ENCODE measurements around the gene MYO3B. TPM values are rescaled to one million over a fixed set of nuclear protein-coding genes. Genes with fewer than 3 reads are reported as not detected.
"Not testable (repeated sequence)": the region's sequence is repeated elsewhere in the genome, so short reads cannot be mapped to it uniquely, and the experiment has no call there.

Gene MYO3B
- polyA plus RNA-seq, 1 donor: 0.30 TPM

- no peak overlapping the region for H3K4me3 ChIP-seq (ENCODE audit: low read length)
- no peak overlapping the region for H3K27ac ChIP-seq (ENCODE audit: low read length)
- WGBS (ENCODE audit: insufficient coverage, low lambda C conversion rate): no CpG with 5 or more reads among the region's 4 CpGs
- no peak for DNase-seq
- no peaks in the 10 kb centered on the region for H3K9me3 ChIP-seq (ENCODE audit: control insufficient read depth, low read depth, low read length)
- H3K4me1 ChIP-seq (ENCODE audit: control insufficient read depth, insufficient read depth, low read length): no peaks in the 10 kb centered on the region
- H3K27me3 ChIP-seq (ENCODE audit: control insufficient read depth, insufficient read depth, low read length): no peaks in the 10 kb centered on the region
- H3K36me3 ChIP-seq (ENCODE audit: control insufficient read depth, insufficient read depth, low read length): no peaks in the 10 kb centered on the region
Measured at GRCh38 chr2:170207901-170208300, 30.0 kb downstream of the MYO3B start.

- no peaks in the 10 kb centered on the region for H3K27me3 ChIP-seq (ENCODE audit: control insufficient read depth, insufficient read depth, low read length)
- H3K4me3 ChIP-seq (ENCODE audit: low read length): no peak overlapping the region
- no CpG with 5 or more reads among the region's 2 CpGs for WGBS (ENCODE audit: insufficient coverage, low lambda C conversion rate)
- DNase-seq: no peak
- H3K9me3 ChIP-seq (ENCODE audit: control insufficient read depth, low read depth, low read length): no peaks in the 10 kb centered on the region
- no peaks in the 10 kb centered on the region for H3K4me1 ChIP-seq (ENCODE audit: control insufficient read depth, insufficient read depth, low read length)
- no peak overlapping the region for H3K27ac ChIP-seq (ENCODE audit: low read length)
- no peaks in the 10 kb centered on the region for H3K36me3 ChIP-seq (ENCODE audit: control insufficient read depth, insufficient read depth, low read length)
Measured at GRCh38 chr2:170208967-170209366, 31.0 kb downstream of the MYO3B start.

DNA sequence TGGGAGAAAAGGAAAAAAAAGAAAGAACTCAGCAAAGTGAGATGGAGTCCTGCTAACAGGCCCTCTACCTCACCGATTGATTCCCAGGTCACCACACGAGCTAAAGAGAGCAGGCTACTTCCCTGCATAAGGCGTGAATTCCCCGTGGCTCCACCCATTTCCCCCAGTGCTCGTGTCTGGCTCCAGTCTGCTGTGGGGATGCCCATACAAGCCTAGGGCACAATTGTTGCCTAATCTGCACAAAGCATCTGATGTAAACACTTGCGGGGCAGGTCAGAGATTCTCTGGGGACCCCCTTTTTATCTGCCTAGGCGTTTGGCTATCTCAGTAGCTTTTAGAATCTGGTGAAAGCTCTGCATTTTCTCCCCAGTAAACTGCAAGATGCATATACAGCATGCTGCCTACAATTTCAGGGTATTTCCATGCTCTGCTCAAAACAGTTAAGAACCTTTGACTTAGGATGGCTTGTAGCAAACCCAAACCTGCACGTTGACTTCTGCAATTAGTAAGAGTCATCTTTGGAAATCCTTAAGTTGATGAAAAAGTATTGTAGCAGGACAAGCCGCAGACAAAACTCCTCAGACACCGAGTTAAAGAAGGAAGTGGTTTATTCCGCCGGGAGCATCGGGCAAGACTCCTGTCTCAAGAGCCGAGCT is 34.8 kb downstream of the MYO3B start:
- WGBS (ENCODE audit: insufficient coverage, low lambda C conversion rate): no CpG with 5 or more reads among the region's 14 CpGs
- no peaks in the 10 kb centered on the region for H3K9me3 ChIP-seq (ENCODE audit: control insufficient read depth, low read depth, low read length)
- H3K27me3 ChIP-seq (ENCODE audit: control insufficient read depth, insufficient read depth, low read length): no peaks in the 10 kb centered on the region
- H3K4me1 ChIP-seq (ENCODE audit: control insufficient read depth, insufficient read depth, low read length): no peaks in the 10 kb centered on the region
- H3K4me3 ChIP-seq (ENCODE audit: low read length): no peak overlapping the region
- no peak for DNase-seq
- H3K27ac ChIP-seq (ENCODE audit: low read length): no peak overlapping the region
- H3K36me3 ChIP-seq (ENCODE audit: control insufficient read depth, insufficient read depth, low read length): no peaks in the 10 kb centered on the region

DNA sequence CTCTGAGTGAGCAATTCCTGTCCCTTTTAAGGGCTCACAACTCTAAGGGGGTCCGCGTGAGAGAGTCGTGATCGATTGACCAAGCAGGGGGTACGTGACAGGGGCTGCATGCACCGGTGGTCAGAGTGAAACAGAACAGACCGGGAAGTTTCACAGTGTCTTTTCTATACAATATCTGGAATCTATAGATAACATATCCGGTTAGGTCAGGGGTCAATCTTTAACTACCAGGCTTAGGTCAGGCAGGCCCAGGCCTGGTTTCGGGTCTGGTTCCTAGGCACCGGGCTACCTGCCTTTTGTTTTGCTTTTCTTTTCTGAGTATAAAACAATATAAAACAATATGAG is 35.3 kb downstream of the MYO3B start:
- not testable (repeated sequence) for H3K27me3 ChIP-seq (ENCODE audit: control insufficient read depth, insufficient read depth, low read length); H3K27ac ChIP-seq (ENCODE audit: low read length); H3K4me1 ChIP-seq (ENCODE audit: control insufficient read depth, insufficient read depth, low read length); H3K9me3 ChIP-seq (ENCODE audit: control insufficient read depth, low read depth, low read length); H3K4me3 ChIP-seq (ENCODE audit: low read length); DNase-seq; H3K36me3 ChIP-seq (ENCODE audit: control insufficient read depth, insufficient read depth, low read length)
- 10% methylated on average over 2 of the region's 10 CpGs for WGBS (ENCODE audit: insufficient coverage, low lambda C conversion rate)

DNA sequence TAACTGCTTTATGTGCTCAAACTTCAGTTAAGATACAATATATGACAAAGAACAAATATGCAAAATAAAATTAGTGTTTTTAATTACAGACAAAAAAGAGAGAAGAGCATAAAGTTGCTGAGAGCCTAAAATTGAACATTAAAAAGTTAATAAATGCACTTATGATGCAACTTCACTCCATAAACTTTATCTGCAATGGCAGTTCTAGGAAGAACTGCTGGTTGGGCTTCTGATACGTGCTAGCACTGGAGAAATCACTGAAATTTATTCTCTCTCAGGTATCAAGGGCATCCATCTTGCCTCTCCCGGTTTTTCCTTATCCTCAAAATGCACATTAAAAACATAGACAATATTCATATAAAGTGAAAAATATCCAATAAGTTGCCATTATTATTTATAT is 35.7 kb downstream of the MYO3B start:
- H3K27ac ChIP-seq (ENCODE audit: low read length): no peak overlapping the region
- no peaks in the 10 kb centered on the region for H3K27me3 ChIP-seq (ENCODE audit: control insufficient read depth, insufficient read depth, low read length)
- no CpG with 5 or more reads among the region's 2 CpGs for WGBS (ENCODE audit: insufficient coverage, low lambda C conversion rate)

GRCh38 chr2:170214309-170214948 is 36.5 kb downstream of the MYO3B start:
- Histone ChIP-seq H3K27ac (ENCODE audit: low read length) (no peak overlapping the region), H3K36me3 (ENCODE audit: control insufficient read depth, insufficient read depth, low read length) (no peaks in the 10 kb centered on the region), H3K4me3 (ENCODE audit: low read length) (no peak overlapping the region), H3K27me3 (ENCODE audit: control insufficient read depth, insufficient read depth, low read length) (no peaks in the 10 kb centered on the region), H3K4me1 (ENCODE audit: control insufficient read depth, insufficient read depth, low read length) (no peaks in the 10 kb centered on the region), H3K9me3 (ENCODE audit: control insufficient read depth, low read depth, low read length) (no peaks in the 10 kb centered on the region)
- 83% methylated on average over 1 of the region's 7 CpGs for WGBS (ENCODE audit: insufficient coverage, low lambda C conversion rate)
- DNase-seq: no peak

More for the DNA sequence above, 35.7 kb downstream of the MYO3B start:
- Histone ChIP-seq H3K9me3 (ENCODE audit: control insufficient read depth, low read depth, low read length) (no peaks in the 10 kb centered on the region), H3K36me3 (ENCODE audit: control insufficient read depth, insufficient read depth, low read length) (no peaks in the 10 kb centered on the region), H3K4me3 (ENCODE audit: low read length) (no peak overlapping the region), H3K4me1 (ENCODE audit: control insufficient read depth, insufficient read depth, low read length) (no peaks in the 10 kb centered on the region)
- no peak for DNase-seq

DNA sequence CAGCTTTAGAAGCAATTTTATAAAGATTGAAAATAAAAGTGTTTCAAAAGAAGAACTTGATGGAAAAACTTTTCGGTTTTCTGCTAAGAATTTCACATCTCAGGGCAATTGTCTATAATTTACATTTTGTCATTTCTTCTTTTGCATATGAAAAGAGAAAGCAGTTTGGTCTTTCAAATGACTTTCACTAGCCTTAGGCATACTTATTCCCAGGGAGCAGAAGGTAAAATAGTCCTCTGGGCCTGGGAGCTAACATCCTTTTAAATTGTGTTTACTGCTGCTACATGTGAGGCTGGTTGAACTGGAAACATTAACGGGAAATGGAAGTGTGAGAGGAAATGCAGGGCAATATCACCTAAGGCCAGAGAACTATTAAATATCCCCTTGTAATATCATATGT is 37.1 kb downstream of the MYO3B start:
- no peak for DNase-seq
- Histone ChIP-seq H3K4me3 (ENCODE audit: low read length) (no peak overlapping the region), H3K27ac (ENCODE audit: low read length) (no peak overlapping the region), H3K9me3 (ENCODE audit: control insufficient read depth, low read depth, low read length) (no peaks in the 10 kb centered on the region), H3K4me1 (ENCODE audit: control insufficient read depth, insufficient read depth, low read length) (no peaks in the 10 kb centered on the region), H3K36me3 (ENCODE audit: control insufficient read depth, insufficient read depth, low read length) (no peaks in the 10 kb centered on the region), H3K27me3 (ENCODE audit: control insufficient read depth, insufficient read depth, low read length) (no peaks in the 10 kb centered on the region)
- WGBS (ENCODE audit: insufficient coverage, low lambda C conversion rate): 75% methylated on average over 2 of the region's 2 CpGs

GRCh38 chr2:170216428-170216827 is 38.5 kb downstream of the MYO3B start:
- 93% methylated on average over 2 of the region's 3 CpGs for WGBS (ENCODE audit: insufficient coverage, low lambda C conversion rate)
- Histone ChIP-seq H3K36me3 (ENCODE audit: control insufficient read depth, insufficient read depth, low read length) (no peaks in the 10 kb centered on the region), H3K4me1 (ENCODE audit: control insufficient read depth, insufficient read depth, low read length) (no peaks in the 10 kb centered on the region)

GRCh38 chr2:170216981-170217380 is 39.0 kb downstream of the MYO3B start:
- 75% methylated on average over 1 of the region's 5 CpGs for WGBS (ENCODE audit: insufficient coverage, low lambda C conversion rate)

More at GRCh38 chr2:170216428-170216827, 38.5 kb downstream of the MYO3B start:
- no peak overlapping the region for H3K4me3 ChIP-seq (ENCODE audit: low read length)
- H3K27me3 ChIP-seq (ENCODE audit: control insufficient read depth, insufficient read depth, low read length): no peaks in the 10 kb centered on the region
- H3K9me3 ChIP-seq (ENCODE audit: control insufficient read depth, low read depth, low read length): no peaks in the 10 kb centered on the region
- DNase-seq: no peak
- no peak overlapping the region for H3K27ac ChIP-seq (ENCODE audit: low read length)

GRCh38 chr2:170217778-170218251 is 39.9 kb downstream of the MYO3B start:
- DNase-seq: no peak
- Histone ChIP-seq H3K27me3 (ENCODE audit: control insufficient read depth, insufficient read depth, low read length) (no peaks in the 10 kb centered on the region), H3K9me3 (ENCODE audit: control insufficient read depth, low read depth, low read length) (no peaks in the 10 kb centered on the region), H3K4me1 (ENCODE audit: control insufficient read depth, insufficient read depth, low read length) (no peaks in the 10 kb centered on the region), H3K36me3 (ENCODE audit: control insufficient read depth, insufficient read depth, low read length) (no peaks in the 10 kb centered on the region), H3K4me3 (ENCODE audit: low read length) (no peak overlapping the region), H3K27ac (ENCODE audit: low read length) (no peak overlapping the region)
- WGBS (ENCODE audit: insufficient coverage, low lambda C conversion rate): 90% methylated on average over 2 of the region's 4 CpGs

More at GRCh38 chr2:170216981-170217380, 39.0 kb downstream of the MYO3B start:
- no peak overlapping the region for H3K27ac ChIP-seq (ENCODE audit: low read length)
- no peak overlapping the region for H3K4me3 ChIP-seq (ENCODE audit: low read length)
- no peaks in the 10 kb centered on the region for H3K9me3 ChIP-seq (ENCODE audit: control insufficient read depth, low read depth, low read length)
- no peaks in the 10 kb centered on the region for H3K27me3 ChIP-seq (ENCODE audit: control insufficient read depth, insufficient read depth, low read length)
- H3K4me1 ChIP-seq (ENCODE audit: control insufficient read depth, insufficient read depth, low read length): no peaks in the 10 kb centered on the region
- DNase-seq: no peak
- H3K36me3 ChIP-seq (ENCODE audit: control insufficient read depth, insufficient read depth, low read length): no peaks in the 10 kb centered on the region

GRCh38 chr2:170218456-170218855 is 40.5 kb downstream of the MYO3B start:
- DNase-seq: no peak
- no peak overlapping the region for H3K27ac ChIP-seq (ENCODE audit: low read length)
- H3K4me1 ChIP-seq (ENCODE audit: control insufficient read depth, insufficient read depth, low read length): no peaks in the 10 kb centered on the region
- 80% methylated on average over 2 of the region's 2 CpGs for WGBS (ENCODE audit: insufficient coverage, low lambda C conversion rate)
- no peak overlapping the region for H3K4me3 ChIP-seq (ENCODE audit: low read length)
- H3K9me3 ChIP-seq (ENCODE audit: control insufficient read depth, low read depth, low read length): no peaks in the 10 kb centered on the region
- H3K27me3 ChIP-seq (ENCODE audit: control insufficient read depth, insufficient read depth, low read length): no peaks in the 10 kb centered on the region
- H3K36me3 ChIP-seq (ENCODE audit: control insufficient read depth, insufficient read depth, low read length): no peaks in the 10 kb centered on the region
